Measurements from ENCODE around the gene ANKRD13D.

Gene ANKRD13D

GRCh38 chr11:67284811-67285540, 4.1 kb upstream of the ANKRD13D start:
- Mint-ChIP-seq H3K9me3 (no peaks in the 10 kb centered on the region), H3K27ac (peak overlapping the region; percentile 31), H3K4me1 (ENCODE audit: low read depth) (peaks cover 36% of the 10 kb centered on the region), H3K27me3 (ENCODE audit: low read depth) (no peaks in the 10 kb centered on the region), H3K4me3 (no peak overlapping the region), H3K36me3 (ENCODE audit: low read depth) (peaks cover 28% of the 10 kb centered on the region)

- H3K27ac Mint-ChIP-seq, result peak overlapping the region; percentile 95
Observed at GRCh38 chr11:67285541-67286498, 3.3 kb upstream of the ANKRD13D start.

GRCh38 chr11:67286621-67287333, 2.3 kb upstream of the ANKRD13D start:
- Mint-ChIP-seq H3K27ac (peak overlapping the region; percentile 95), H3K9me3 (no peaks in the 10 kb centered on the region), H3K4me1 (ENCODE audit: low read depth) (peaks cover 40% of the 10 kb centered on the region), H3K27me3 (ENCODE audit: low read depth) (no peaks in the 10 kb centered on the region), H3K36me3 (ENCODE audit: low read depth) (peaks cover 31% of the 10 kb centered on the region), H3K4me3 (peak overlapping the region; percentile 80)

More at GRCh38 chr11:67285541-67286498, 3.3 kb upstream of the ANKRD13D start:
- Mint-ChIP-seq H3K4me3 (peak overlapping the region; percentile 80), H3K4me1 (ENCODE audit: low read depth) (peaks cover 38% of the 10 kb centered on the region), H3K36me3 (ENCODE audit: low read depth) (peaks cover 29% of the 10 kb centered on the region), H3K27me3 (ENCODE audit: low read depth) (no peaks in the 10 kb centered on the region), H3K9me3 (no peaks in the 10 kb centered on the region)

GRCh38 chr11:67287355-67288197, 1.5 kb upstream of the ANKRD13D start:
- peaks cover 30% of the 10 kb centered on the region for H3K36me3 Mint-ChIP-seq (ENCODE audit: low read depth)

GRCh38 chr11:67288198-67288451, 978 bp upstream of the ANKRD13D start:
- Mint-ChIP-seq H3K36me3 (ENCODE audit: low read depth) (peaks cover 32% of the 10 kb centered on the region), H3K27me3 (ENCODE audit: low read depth) (no peaks in the 10 kb centered on the region), H3K4me3 (peak overlapping the region; percentile 80), H3K9me3 (no peaks in the 10 kb centered on the region), H3K4me1 (ENCODE audit: low read depth) (peaks cover 41% of the 10 kb centered on the region), H3K27ac (peak overlapping the region; percentile 95)

More at GRCh38 chr11:67287355-67288197, 1.5 kb upstream of the ANKRD13D start:
- Mint-ChIP-seq H3K9me3 (no peaks in the 10 kb centered on the region), H3K4me1 (ENCODE audit: low read depth) (peaks cover 40% of the 10 kb centered on the region), H3K27me3 (ENCODE audit: low read depth) (no peaks in the 10 kb centered on the region), H3K4me3 (peak overlapping the region; percentile 80), H3K27ac (peak overlapping the region; percentile 95)

GRCh38 chr11:67288452-67289225, 464 bp upstream of the ANKRD13D start:
- H3K36me3 Mint-ChIP-seq (ENCODE audit: low read depth), result peaks cover 32% of the 10 kb centered on the region
- H3K4me1 Mint-ChIP-seq (ENCODE audit: low read depth), result peaks cover 42% of the 10 kb centered on the region
- no peaks in the 10 kb centered on the region for H3K27me3 Mint-ChIP-seq (ENCODE audit: low read depth)
- no peaks in the 10 kb centered on the region for H3K9me3 Mint-ChIP-seq
- peak overlapping the region; percentile 80 for H3K4me3 Mint-ChIP-seq
- peak overlapping the region; percentile 95 for H3K27ac Mint-ChIP-seq

GRCh38 chr11:67289651-67290479, 762 bp downstream of the ANKRD13D start:
- H3K27ac Mint-ChIP-seq, result peak overlapping the region; percentile 85
- H3K4me3 Mint-ChIP-seq, result peak overlapping the region; percentile 85

GRCh38 chr11:67290801-67291200, 1.7 kb downstream of the ANKRD13D start:
- Mint-ChIP-seq H3K9me3 (peaks cover 5% of the 10 kb centered on the region), H3K4me1 (ENCODE audit: low read depth) (peaks cover 42% of the 10 kb centered on the region), H3K27me3 (ENCODE audit: low read depth) (no peaks in the 10 kb centered on the region), H3K4me3 (peak overlapping the region; percentile 85), H3K27ac (no peak overlapping the region), H3K36me3 (ENCODE audit: low read depth) (peaks cover 50% of the 10 kb centered on the region)

More at GRCh38 chr11:67289651-67290479, 762 bp downstream of the ANKRD13D start:
- Mint-ChIP-seq H3K4me1 (ENCODE audit: low read depth) (peaks cover 42% of the 10 kb centered on the region), H3K36me3 (ENCODE audit: low read depth) (peaks cover 41% of the 10 kb centered on the region), H3K9me3 (peaks cover 3% of the 10 kb centered on the region), H3K27me3 (ENCODE audit: low read depth) (no peaks in the 10 kb centered on the region)

GRCh38 chr11:67291481-67292381, 2.6 kb downstream of the ANKRD13D start:
- Mint-ChIP-seq H3K9me3 (peaks cover 15% of the 10 kb centered on the region), H3K4me3 (no peak overlapping the region), H3K4me1 (ENCODE audit: low read depth) (peaks cover 37% of the 10 kb centered on the region), H3K36me3 (ENCODE audit: low read depth) (peaks cover 55% of the 10 kb centered on the region), H3K27me3 (ENCODE audit: low read depth) (no peaks in the 10 kb centered on the region), H3K27ac (no peak overlapping the region)

GRCh38 chr11:67292671-67293070, 3.6 kb downstream of the ANKRD13D start:
- H3K4me1 Mint-ChIP-seq (ENCODE audit: low read depth), result peaks cover 29% of the 10 kb centered on the region
- no peaks in the 10 kb centered on the region for H3K27me3 Mint-ChIP-seq (ENCODE audit: low read depth)
- peak overlapping the region; percentile 27 for H3K27ac Mint-ChIP-seq
- H3K36me3 Mint-ChIP-seq (ENCODE audit: low read depth), result peaks cover 51% of the 10 kb centered on the region
- peak overlapping the region; percentile 16 for H3K4me3 Mint-ChIP-seq
- H3K9me3 Mint-ChIP-seq, result peaks cover 19% of the 10 kb centered on the region

GRCh38 chr11:67293090-67293489, 4.0 kb downstream of the ANKRD13D start:
- Mint-ChIP-seq H3K4me3 (peak overlapping the region; percentile 16), H3K4me1 (ENCODE audit: low read depth) (peaks cover 25% of the 10 kb centered on the region), H3K27ac (peak overlapping the region; percentile 27)

GRCh38 chr11:67295846-67296245, 6.7 kb downstream of the ANKRD13D start:
- Mint-ChIP-seq H3K4me1 (ENCODE audit: low read depth) (peaks cover 19% of the 10 kb centered on the region), H3K9me3 (peaks cover 19% of the 10 kb centered on the region), H3K4me3 (no peak overlapping the region), H3K27me3 (ENCODE audit: low read depth) (no peaks in the 10 kb centered on the region), H3K36me3 (ENCODE audit: low read depth) (peaks cover 63% of the 10 kb centered on the region), H3K27ac (no peak overlapping the region)

More at GRCh38 chr11:67293090-67293489, 4.0 kb downstream of the ANKRD13D start:
- peaks cover 19% of the 10 kb centered on the region for H3K9me3 Mint-ChIP-seq
- no peaks in the 10 kb centered on the region for H3K27me3 Mint-ChIP-seq (ENCODE audit: low read depth)
- peaks cover 55% of the 10 kb centered on the region for H3K36me3 Mint-ChIP-seq (ENCODE audit: low read depth)

Data from T-helper 1 cell treated with Interleukin-12 subunit alpha and Interleukin-12 subunit beta and Interleukin-4 antibody, amounts not matched to agents 30 μg/mL and 1 μg/mL, for 36 hours (primary cell).